Endothelial cell of umbilical vein (primary cell): Measurements from ENCODE around the gene OR51I2.

Experiments used
- CTCF ChIP-seq, 2 donors: IDR thresholded peaks; 1 replicate in 1 of 2; 2 replicates in 1 of 2; pipeline ENCODE4 v1.5.1; 2011; ENCODE audit warnings: low read length in 2 of 2, mild to moderate bottlenecking in 2 of 2, moderate library complexity in 2 of 2, control low read depth in 1 of 2, inconsistent platforms in 1 of 2, low read depth in 1 of 2; ENCODE audit not compliant: insufficient read depth in 1 of 2; ENCODE audit errors: extremely low read depth in 1 of 2
- EZH2 ChIP-seq: IDR thresholded peaks from 2 replicates; pipeline ENCODE4 v1.6.1; 2012; ENCODE audit warnings: borderline replicate concordance, low read depth, mild to moderate bottlenecking, moderate library complexity, low read length, inconsistent platforms; ENCODE audit not compliant: severe bottlenecking
- MAX ChIP-seq: IDR thresholded peaks from 2 replicates; pipeline ENCODE4 v1.6.1; 2011; ENCODE audit not compliant: insufficient read depth, insufficient read length
- POLR2A ChIP-seq: IDR thresholded peaks from 2 replicates; pipeline ENCODE4 v1.6.1; 2012; ENCODE audit warnings: low read depth, mild to moderate bottlenecking, control low read depth, low read length
- POLR2AphosphoS5 ChIP-seq: IDR thresholded peaks from 2 replicates; pipeline ENCODE4 v1.6.1; 2012; ENCODE audit warnings: low read depth, mild to moderate bottlenecking, control low read depth, low read length, moderate library complexity; ENCODE audit not compliant: insufficient read depth

- TF ChIP-seq POLR2A (no peak), CTCF (IDR thresholded peaks at IDR 0.05; ENCODE audit: extremely low read depth in 1 of 2, insufficient read depth in 1 of 2, low read depth in 1 of 2, low read length in 2 of 2) (no peak), EZH2 (no peak), MAX (no peak), POLR2AphosphoS5 (no peak)
Measured at GRCh38 chr11:5441414-5441813, 7.7 kb upstream of the OR51I2 start, which contains the start of gene OR51I1.
